Spinal cord (tissue), 10 donors: Measurements from ENCODE around the gene MSX2. TPM values are rescaled to one million over a fixed set of nuclear protein-coding genes. Genes with fewer than 3 reads are reported as not detected.

Experiments used
- DNase-seq, 6 donors: peaks; one replicate each; pipeline versions ENCODE4 v3.0.0 to v3.0.0-alpha.2; 2013 to 2015; ENCODE audit warnings: low spot score in 6 of 6, low read depth in 4 of 6
- H3K27ac ChIP-seq: one replicate; pipeline ENCODE4 v1.5.1; 2013; ENCODE audit warnings: low read depth, low read length, control low read depth
- H3K27me3 ChIP-seq: one replicate; pipeline ENCODE4 v1.6.1; 2013; ENCODE audit warnings: low read length; ENCODE audit not compliant: control insufficient read depth, insufficient read depth
- H3K36me3 ChIP-seq: one replicate; pipeline ENCODE4 v1.6.1; 2013; ENCODE audit warnings: low read length; ENCODE audit not compliant: control insufficient read depth, insufficient read depth
- H3K4me1 ChIP-seq: one replicate; pipeline ENCODE4 v1.6.1; 2013; ENCODE audit warnings: low read length; ENCODE audit not compliant: control insufficient read depth, insufficient read depth
- H3K4me3 ChIP-seq: one replicate; pipeline ENCODE4 v1.5.1; 2013; ENCODE audit warnings: low read depth, low read length, control low read depth
- H3K9me3 ChIP-seq: one replicate; pipeline ENCODE4 v1.6.1; 2013; ENCODE audit warnings: low read length; ENCODE audit not compliant: control insufficient read depth, insufficient read depth
- WGBS: methylation state at CpG from one replicate; pipeline ENCODE4 v1.1.5; 2013; ENCODE audit warnings: missing lambda C conversion rate; ENCODE audit not compliant: insufficient coverage; 5-methylcytosine and 5-hydroxymethylcytosine counted together
- polyA plus RNA-seq, 2 donors: library from polyadenylated mRNA; unstranded; fragments of 120-200 nt; gene quantifications; one replicate each; pipeline ENCODE4 v1.2.1, GENCODE V29; 2013; ENCODE audit not compliant: insufficient read length in 2 of 2
- total RNA-seq, 2 donors: library from RNA; depleted of rRNA in 1 of 2; stranded (reverse); fragments of 120-200 nt in 1 of 2; fragments of >200 nt in 1 of 2; gene quantifications; one replicate each; pipeline versions ENCODE4 v1.2.3 to v1.2.4, GENCODE V29; 2013 to 2014
- donor health status: healthy.

MSX2 gene
- total and polyA plus RNA-seq, 4 donors = 2.6 to 7.3 (median 5.2) TPM

DNA sequence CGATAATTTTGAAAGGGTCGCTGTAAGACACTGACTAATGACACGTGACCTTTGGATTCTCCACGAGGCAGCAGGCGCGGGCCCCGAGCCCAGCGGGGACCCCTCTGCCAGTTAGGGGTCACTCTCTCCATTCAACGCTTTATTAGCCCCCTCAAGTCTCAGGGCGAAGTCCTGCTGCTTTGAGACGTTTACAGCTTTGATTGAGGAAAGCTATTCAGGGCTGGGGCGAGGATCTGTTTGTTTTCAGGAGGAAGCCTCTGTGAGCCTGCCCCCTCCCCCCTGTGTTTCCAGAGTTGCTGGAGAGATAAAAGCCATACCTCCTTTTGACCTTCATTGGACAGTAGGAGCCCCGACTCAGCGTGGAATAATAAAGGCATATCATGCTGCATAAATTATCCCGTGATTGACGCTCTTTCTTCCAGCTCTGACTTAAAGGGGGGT is 31.4 kb upstream of the MSX2 start:
- DNase-seq = peak in 2 of 6 donors; percentile 35 to 37
- H3K4me3 ChIP-seq = no peak overlapping the region
- peaks cover 64% of the 10 kb centered on the region for H3K27me3 ChIP-seq
- H3K36me3 ChIP-seq = no peaks in the 10 kb centered on the region
- H3K4me1 ChIP-seq = peaks cover 17% of the 10 kb centered on the region
- H3K27ac ChIP-seq = no peak overlapping the region
- WGBS = 3% methylated on average over 6 of the region's 16 CpGs
- H3K9me3 ChIP-seq = no peaks in the 10 kb centered on the region

- H3K4me3 ChIP-seq = no peak overlapping the region
- peaks cover 58% of the 10 kb centered on the region for H3K27me3 ChIP-seq
- no peaks in the 10 kb centered on the region for H3K9me3 ChIP-seq
- WGBS = 60% methylated on average over 11 of the region's 11 CpGs
- no peak for DNase-seq
- H3K4me1 ChIP-seq = peaks cover 10% of the 10 kb centered on the region
- H3K36me3 ChIP-seq = no peaks in the 10 kb centered on the region
- H3K27ac ChIP-seq = no peak overlapping the region
Measured at GRCh38 chr5:174693697-174694385, 30.5 kb upstream of the MSX2 start.

GRCh38 chr5:174694611-174695010 is 29.8 kb upstream of the MSX2 start:
- 42% methylated on average over 4 of the region's 7 CpGs for WGBS
- peaks cover 53% of the 10 kb centered on the region for H3K27me3 ChIP-seq
- H3K9me3 ChIP-seq = no peaks in the 10 kb centered on the region
- peaks cover 9% of the 10 kb centered on the region for H3K4me1 ChIP-seq
- no peaks in the 10 kb centered on the region for H3K36me3 ChIP-seq
- DNase-seq = no peak
- no peak overlapping the region for H3K4me3 ChIP-seq
- H3K27ac ChIP-seq = no peak overlapping the region

DNA sequence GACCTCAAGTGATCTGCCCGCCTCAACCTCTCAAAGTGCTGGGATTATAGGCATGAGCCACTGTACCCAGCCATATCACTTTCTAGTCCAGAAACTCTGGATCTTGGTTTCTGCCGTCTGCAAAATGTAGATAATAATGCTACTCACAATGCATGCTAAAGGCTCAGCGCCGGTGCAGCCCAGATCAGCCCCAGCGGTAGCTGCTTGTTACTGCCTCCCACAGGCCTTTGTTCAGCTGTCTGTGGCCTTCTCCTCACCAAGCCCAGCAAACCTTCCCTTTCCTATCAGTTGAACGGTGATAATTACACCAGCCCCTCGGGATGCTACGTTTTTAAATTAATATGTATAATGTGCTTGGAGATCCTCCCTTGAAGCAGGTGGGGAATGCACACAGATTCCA is 26.2 kb upstream of the MSX2 start:
- Histone ChIP-seq H3K4me1 (no peaks in the 10 kb centered on the region), H3K27ac (no peak overlapping the region), H3K27me3 (peaks cover 24% of the 10 kb centered on the region), H3K9me3 (no peaks in the 10 kb centered on the region), H3K4me3 (no peak overlapping the region), H3K36me3 (no peaks in the 10 kb centered on the region)
- 48% methylated on average over 4 of the region's 8 CpGs for WGBS
- no peak for DNase-seq

GRCh38 chr5:174699131-174699530 is 25.3 kb upstream of the MSX2 start:
- no peak for DNase-seq
- 100% methylated on average over 2 of the region's 3 CpGs for WGBS
- H3K27ac ChIP-seq = no peak overlapping the region
- H3K4me1 ChIP-seq = no peaks in the 10 kb centered on the region
- H3K9me3 ChIP-seq = no peaks in the 10 kb centered on the region
- H3K4me3 ChIP-seq = no peak overlapping the region
- peaks cover 14% of the 10 kb centered on the region for H3K27me3 ChIP-seq
- no peaks in the 10 kb centered on the region for H3K36me3 ChIP-seq

DNA sequence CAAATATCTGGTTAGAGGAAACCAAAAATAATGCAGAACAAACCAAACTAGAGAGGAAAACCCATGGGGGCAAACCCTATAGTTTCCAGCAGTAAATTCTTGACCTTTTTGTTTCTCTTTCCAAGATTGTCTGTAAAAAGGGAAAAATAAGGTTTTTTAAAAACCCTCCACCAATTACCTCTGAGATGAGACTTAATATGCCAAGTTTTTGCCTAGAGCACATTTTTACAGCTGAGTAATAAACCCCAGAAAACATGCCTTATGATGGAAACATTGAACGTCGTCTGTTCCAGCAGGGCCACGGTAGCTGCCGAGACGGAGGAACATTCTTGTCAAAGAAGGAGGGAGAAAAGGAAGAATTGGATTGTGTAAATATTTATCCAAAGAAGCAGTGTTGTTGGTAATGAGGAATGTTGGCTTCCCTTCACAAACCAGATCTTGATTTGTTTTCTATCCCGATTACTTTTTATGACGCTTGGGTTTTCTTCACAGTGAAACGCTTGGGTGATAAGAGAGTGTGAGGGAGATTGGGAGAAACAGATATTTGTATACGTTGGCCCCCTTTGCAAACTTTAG is 17.3 kb upstream of the MSX2 start:
- H3K36me3 ChIP-seq = no peaks in the 10 kb centered on the region
- WGBS = 7% methylated on average over 3 of the region's 9 CpGs

GRCh38 chr5:174707671-174708070 is 16.7 kb upstream of the MSX2 start:
- 80% methylated on average over 9 of the region's 11 CpGs for WGBS
- DNase-seq = no peak
- H3K27me3 ChIP-seq = peaks cover 16% of the 10 kb centered on the region
- H3K9me3 ChIP-seq = no peaks in the 10 kb centered on the region
- no peaks in the 10 kb centered on the region for H3K36me3 ChIP-seq
- H3K4me3 ChIP-seq = no peak overlapping the region
- peaks cover 14% of the 10 kb centered on the region for H3K4me1 ChIP-seq
- H3K27ac ChIP-seq = no peak overlapping the region

More for the DNA sequence above, 17.3 kb upstream of the MSX2 start:
- Histone ChIP-seq H3K4me1 (peaks cover 14% of the 10 kb centered on the region), H3K9me3 (no peaks in the 10 kb centered on the region), H3K27ac (no peak overlapping the region), H3K4me3 (no peak overlapping the region), H3K27me3 (peaks cover 16% of the 10 kb centered on the region)
- DNase-seq = no peak

DNA sequence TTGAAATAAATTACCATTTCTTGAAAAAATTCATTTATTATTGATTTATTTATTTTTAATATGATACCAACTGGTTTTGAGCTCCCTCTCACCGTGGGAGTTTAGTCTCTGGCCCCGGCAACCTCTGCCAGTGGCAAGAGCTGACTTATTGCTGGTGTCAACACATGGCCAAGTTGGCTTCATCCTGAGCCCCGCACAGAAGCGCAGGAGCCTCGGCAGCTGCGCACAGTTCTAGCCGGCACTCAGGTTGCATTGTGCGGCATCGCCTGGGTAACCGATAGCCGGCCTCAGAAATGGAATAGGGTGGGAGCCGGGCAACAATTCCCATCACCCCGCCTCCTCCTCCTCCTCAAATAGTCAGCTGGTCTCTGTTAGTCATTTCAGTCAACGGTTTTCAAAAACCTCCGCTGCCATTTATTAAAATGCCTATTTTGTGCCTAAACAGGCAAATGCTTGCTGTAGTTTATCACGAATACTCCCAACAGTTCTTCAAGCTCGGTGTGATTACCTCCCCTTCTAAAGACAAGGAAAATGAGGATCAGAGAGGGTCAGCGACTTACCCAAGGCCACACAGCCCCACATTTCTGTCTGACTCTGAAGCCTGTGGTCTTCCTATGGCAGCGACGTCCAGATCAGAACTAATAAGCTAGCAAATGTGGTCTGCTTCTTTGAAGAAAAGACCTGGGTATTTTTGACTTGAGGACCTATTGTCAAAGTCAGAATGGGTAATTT is 15.7 kb upstream of the MSX2 start:
- no peak overlapping the region for H3K4me3 ChIP-seq
- H3K27ac ChIP-seq = no peak overlapping the region
- H3K36me3 ChIP-seq = no peaks in the 10 kb centered on the region
- WGBS = 12% methylated on average over 19 of the region's 20 CpGs
- no peaks in the 10 kb centered on the region for H3K9me3 ChIP-seq
- peaks cover 16% of the 10 kb centered on the region for H3K27me3 ChIP-seq
- peak in 5 of 6 donors; percentile 42 to 89 (median 74) for DNase-seq
- H3K4me1 ChIP-seq = peaks cover 14% of the 10 kb centered on the region

DNA sequence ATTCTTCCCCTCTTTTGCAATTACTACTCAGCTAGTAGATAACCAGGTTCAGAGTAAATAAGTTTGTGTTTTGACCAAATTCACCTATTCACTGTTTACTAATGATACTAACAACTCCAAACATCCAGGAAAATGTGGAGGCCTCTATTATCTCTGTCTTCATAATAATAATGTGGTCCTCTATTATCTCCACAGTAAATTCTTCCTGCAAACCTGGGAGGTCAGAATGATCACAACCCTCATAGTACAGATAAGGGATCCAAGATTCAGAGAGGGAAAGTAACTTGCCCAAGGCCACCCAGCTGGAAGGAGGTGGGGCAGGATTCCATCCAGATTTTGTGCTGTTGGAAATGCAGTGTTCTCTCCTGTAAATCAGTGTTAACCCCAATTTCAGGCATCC is 9.6 kb upstream of the MSX2 start:
- H3K4me1 ChIP-seq = peaks cover 8% of the 10 kb centered on the region
- H3K27me3 ChIP-seq = peaks cover 24% of the 10 kb centered on the region
- no peaks in the 10 kb centered on the region for H3K36me3 ChIP-seq
- no peaks in the 10 kb centered on the region for H3K9me3 ChIP-seq
- no peak for DNase-seq
- no peak overlapping the region for H3K27ac ChIP-seq
- H3K4me3 ChIP-seq = no peak overlapping the region
